RPMI7951 (cell line): ENCODE measurements around the gene GALNT2. TPM values are rescaled to one million over a fixed set of nuclear protein-coding genes. Genes with fewer than 3 reads are reported as not detected.

Experiments used
- DNase-seq: peaks from one replicate; pipeline ENCODE4 v3.0.0-alpha.2; 2012; ENCODE audit warnings: low read depth
- total RNA-seq: library from RNA; depleted of rRNA; stranded (reverse); fragments of >200 nt; shearing (Covaris generic); gene quantifications from 2 replicates; pipeline ENCODE4 v1.2.3, GENCODE V29; 2014

Gene GALNT2
- total RNA-seq, 1 experiment from 2014 or later = 26.6 TPM

- DNase-seq = no peak
These were observed 188.1 kb downstream of the GALNT2 start for GRCh38 chr1:230255116-230255515.

- DNase-seq = no peak
These were observed 189.0 kb downstream of the GALNT2 start for GRCh38 chr1:230255991-230256390.

GRCh38 chr1:230256896-230257295, 189.9 kb downstream of the GALNT2 start:
- DNase-seq = no peak

GRCh38 chr1:230259621-230260020, 192.6 kb downstream of the GALNT2 start:
- no peak for DNase-seq

GRCh38 chr1:230260831-230261230, 193.8 kb downstream of the GALNT2 start:
- DNase-seq = no peak

GRCh38 chr1:230261928-230262650, 195.1 kb downstream of the GALNT2 start:
- DNase-seq = no peak

- DNase-seq = no peak
These were observed 196.0 kb downstream of the GALNT2 start for GRCh38 chr1:230262867-230263567.

- DNase-seq = no peak
These were observed 196.6 kb downstream of the GALNT2 start for GRCh38 chr1:230263568-230264195.

GRCh38 chr1:230264342-230264741, 197.3 kb downstream of the GALNT2 start:
- DNase-seq = no peak

- DNase-seq = no peak
These were observed 198.4 kb downstream of the GALNT2 start for GRCh38 chr1:230265200-230266115.

- no peak for DNase-seq
These were observed 199.4 kb downstream of the GALNT2 start for GRCh38 chr1:230266456-230266855.

- DNase-seq = no peak
These were observed 200.5 kb downstream of the GALNT2 start for GRCh38 chr1:230267338-230268065.

- DNase-seq = peak; percentile 59
These were observed 201.5 kb downstream of the GALNT2 start for GRCh38 chr1:230268371-230269170.

- DNase-seq = no peak
These were observed 203.1 kb downstream of the GALNT2 start for GRCh38 chr1:230270185-230270558.

GRCh38 chr1:230270559-230271281, 203.7 kb downstream of the GALNT2 start:
- DNase-seq = no peak

GRCh38 chr1:230271300-230272035, 204.4 kb downstream of the GALNT2 start:
- no peak for DNase-seq

- DNase-seq = no peak
These were observed 205.5 kb downstream of the GALNT2 start for GRCh38 chr1:230272557-230272956.

- no peak for DNase-seq
These were observed 206.2 kb downstream of the GALNT2 start for GRCh38 chr1:230273141-230273710.

- DNase-seq = no peak
These were observed 207.2 kb downstream of the GALNT2 start for GRCh38 chr1:230274254-230274653.
